AG10803 (cell line): Measurements from ENCODE around the gene CTTN.
A peak's percentile ranks its signal among the peaks of the same experiment; 100 is the strongest.

ENCODE experiments used
- DNase-seq: peaks from one replicate; pipeline ENCODE4 v3.0.0; 2010; ENCODE audit warnings: low read depth
- H3K4me3 ChIP-seq: 2 replicates; pipeline ENCODE4 v1.5.1; 2011; ENCODE audit warnings: mild to moderate bottlenecking, low read length, control low read depth
- CTCF ChIP-seq: conservative IDR thresholded peaks from 2 replicates; pipeline ENCODE4 v1.5.1; 2011; ENCODE audit warnings: mild to moderate bottlenecking, low read length, control low read depth, inconsistent platforms

The CTTN gene

GRCh38 chr11:70436501-70436860 is 38.2 kb downstream of the CTTN start:
- H3K4me3 ChIP-seq, result no peak overlapping the region
- no peak for TF ChIP-seq CTCF
- DNase-seq, result no peak

- H3K4me3 ChIP-seq, result no peak overlapping the region
- DNase-seq, result no peak
- no peak for TF ChIP-seq CTCF
Observed at GRCh38 chr11:70437111-70437784, 38.9 kb downstream of the CTTN start.

GRCh38 chr11:70440206-70440605 is 41.9 kb downstream of the CTTN start:
- DNase-seq, result no peak
- H3K4me3 ChIP-seq, result no peak overlapping the region
- no peak for TF ChIP-seq CTCF

GRCh38 chr11:70443773-70444030 is 45.4 kb downstream of the CTTN start:
- TF ChIP-seq CTCF, result no peak
- no peak overlapping the region for H3K4me3 ChIP-seq
- DNase-seq, result no peak

- no peak overlapping the region for H3K4me3 ChIP-seq
- TF ChIP-seq CTCF, result no peak
- DNase-seq, result no peak
Observed at GRCh38 chr11:70445091-70445490, 46.8 kb downstream of the CTTN start.

- DNase-seq, result no peak
- no peak for TF ChIP-seq CTCF
- H3K4me3 ChIP-seq, result no peak overlapping the region
Observed at GRCh38 chr11:70445605-70446004, 47.3 kb downstream of the CTTN start.

GRCh38 chr11:70448983-70449567 is 50.7 kb downstream of the CTTN start:
- no peak for DNase-seq
- no peak overlapping the region for H3K4me3 ChIP-seq
- peak; percentile 47 for TF ChIP-seq CTCF
